ENCODE results near the gene MTFR2. TPM values are rescaled to one million over a fixed set of nuclear protein-coding genes. Genes with fewer than 3 reads are reported as not detected.
A peak's percentile ranks its signal among the peaks of the same experiment; 100 is the strongest.

MTFR2 gene
- total RNA-seq, 1 experiment from 2014 or later: 6.2 TPM

DNA sequence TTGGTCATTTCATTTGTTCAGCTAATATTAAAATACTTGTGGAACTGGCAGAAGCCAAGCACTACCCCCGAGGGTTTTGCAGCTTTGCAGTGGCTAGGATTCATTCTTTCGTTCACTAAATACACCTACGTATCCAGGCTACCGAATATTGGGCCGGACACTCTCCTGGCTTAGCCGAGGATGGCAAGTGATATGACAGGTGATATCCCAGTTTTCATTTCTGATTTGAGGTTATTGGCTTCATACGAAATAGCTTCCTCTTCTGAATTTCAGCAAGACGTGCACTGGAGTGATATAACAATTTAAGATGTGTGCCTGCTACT lies 536 bp upstream of the MTFR2 start:
- H3K4me3 ChIP-seq (ENCODE audit: low read length): peak overlapping the region; percentile 87
- ATAC-seq (peak; percentile 45), DNase-seq (no peak)
- H3K27ac ChIP-seq (ENCODE audit: low read length): peak overlapping the region; percentile 49
- peaks cover 18% of the 10 kb centered on the region for H3K79me2 ChIP-seq (ENCODE audit: low read length)
- no TSS peak for BruUV-seq (replicated peaks)
- no peaks in the 10 kb centered on the region for H3K27me3 ChIP-seq (ENCODE audit: low read length)
- CTCF ChIA-PET: interaction anchor here (0.6 to 0.7 kb wide), 3 partner anchors 20 to 798 kb away, joined by 3 read pairs; partner anchors contain the start of gene MAP3K5
- H2AFZ ChIP-seq (ENCODE audit: low read length): peak overlapping the region; percentile 76
- no peaks in the 10 kb centered on the region for H3K9me2 ChIP-seq (replicated peaks; ENCODE audit: low read length)
- H3K9ac ChIP-seq (ENCODE audit: low read length): peak overlapping the region; percentile 72
- POLR2A ChIA-PET (ENCODE audit: unreplicated experiment): interaction anchor here (0.5 kb wide), 1 partner anchor 10 kb away, joined by 4 read pairs; no protein-coding TSS in a partner anchor
- no peaks in the 10 kb centered on the region for H3K9me3 ChIP-seq (ENCODE audit: low read length)
- H3K4me1 ChIP-seq (ENCODE audit: insufficient read depth, low read length): peaks cover 16% of the 10 kb centered on the region; the same call in 1 of the 2 replicates
- intact Hi-C loops (cut with micrococcal nuclease): loop anchor here (2.0 to 10.0 kb wide), 2 partner anchors 66 to 294 kb away; no protein-coding TSS in a partner anchor
- no peaks in the 10 kb centered on the region for H4K20me1 ChIP-seq (ENCODE audit: low read length)
- peak overlapping the region; percentile 96 for H3K4me2 ChIP-seq (ENCODE audit: low read length)
- TF ChIP-seq CTCF (conservative IDR thresholded peaks at IDR 0.05; ENCODE audit: low read depth, low read length) (no peak), EZH2 (IDR thresholded peaks at IDR 0.05; ENCODE audit: low read length, unreplicated experiment) (no peak), EZH2phosphoT487 (IDR thresholded peaks at IDR 0.05; ENCODE audit: borderline replicate concordance, low read length) (no peak)
- peaks cover 13% of the 10 kb centered on the region for H3F3A ChIP-seq (ENCODE audit: low read length, unreplicated experiment)
- H3K36me3 ChIP-seq (ENCODE audit: low read depth, low read length): no peaks in the 10 kb centered on the region

DNA sequence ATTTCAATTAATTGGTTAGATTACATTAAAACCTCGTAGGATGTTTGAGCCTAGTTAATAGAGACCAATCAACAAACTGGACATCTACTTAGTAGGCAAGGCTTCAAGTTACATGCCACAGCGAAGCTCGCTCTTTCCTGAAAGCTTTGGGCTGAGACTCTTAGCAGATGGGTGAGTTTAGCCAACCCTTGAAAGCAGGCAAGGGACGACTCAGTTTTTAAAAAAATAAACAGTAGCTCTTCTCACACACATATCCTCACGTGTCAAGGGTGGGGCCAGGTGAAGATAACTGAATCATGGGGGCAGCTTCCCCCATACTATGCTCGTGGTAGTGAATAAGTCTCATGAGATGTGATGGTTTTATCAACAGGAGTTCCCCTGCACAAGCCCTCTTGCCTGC lies 775 bp downstream of the MTFR2 start:
- DNase-seq (no peak), ATAC-seq (no peak)
- H3K4me2 ChIP-seq (ENCODE audit: low read length): peak overlapping the region; percentile 86
- intact Hi-C loops (cut with micrococcal nuclease): no loop called here
- H3K27me3 ChIP-seq (ENCODE audit: low read length): no peaks in the 10 kb centered on the region
- POLR2A ChIA-PET (ENCODE audit: unreplicated experiment): interaction anchor here (0.6 to 0.7 kb wide), 2 partner anchors 39 to 270 kb away, joined by 3 to 6 read pairs; no protein-coding TSS in a partner anchor
- H3K9ac ChIP-seq (ENCODE audit: low read length): peak overlapping the region; percentile 72
- TF ChIP-seq CTCF (conservative IDR thresholded peaks at IDR 0.05; ENCODE audit: low read depth, low read length) (no peak), EZH2phosphoT487 (IDR thresholded peaks at IDR 0.05; ENCODE audit: borderline replicate concordance, low read length) (no peak), EZH2 (IDR thresholded peaks at IDR 0.05; ENCODE audit: low read length, unreplicated experiment) (no peak)
- H3K27ac ChIP-seq (ENCODE audit: low read length): 0 out of 2 replicates have a peak overlapping the region, but pooled peaks have one; percentile 14
- peak overlapping the region; percentile 87 for H3K4me3 ChIP-seq (ENCODE audit: low read length)
- peaks cover 9% of the 10 kb centered on the region for H3F3A ChIP-seq (ENCODE audit: low read length, unreplicated experiment)
- peaks cover 16% of the 10 kb centered on the region; the same call in 1 of the 2 replicates for H3K4me1 ChIP-seq (ENCODE audit: insufficient read depth, low read length)
- H2AFZ ChIP-seq (ENCODE audit: low read length): peak overlapping the region; percentile 77
- no peaks in the 10 kb centered on the region for H3K9me2 ChIP-seq (replicated peaks; ENCODE audit: low read length)
- CTCF ChIA-PET: no interaction called here
- H3K79me2 ChIP-seq (ENCODE audit: low read length): peaks cover 18% of the 10 kb centered on the region
- H3K9me3 ChIP-seq (ENCODE audit: low read length): no peaks in the 10 kb centered on the region
- no TSS peak for BruUV-seq (replicated peaks)
- H3K36me3 ChIP-seq (ENCODE audit: low read depth, low read length): 0 out of 2 replicates have a peak, but pooled peaks cover 3% of the 10 kb centered on the region
- H4K20me1 ChIP-seq (ENCODE audit: low read length): no peaks in the 10 kb centered on the region

GRCh38 chr6:136244061-136244616 lies 6.0 kb downstream of the MTFR2 start:
- POLR2A ChIA-PET (ENCODE audit: unreplicated experiment): no interaction called here
- TF ChIP-seq CTCF (conservative IDR thresholded peaks at IDR 0.05; ENCODE audit: low read depth, low read length): no peak
- no peak for TF ChIP-seq EZH2phosphoT487 (IDR thresholded peaks at IDR 0.05; ENCODE audit: borderline replicate concordance, low read length)
- TF ChIP-seq EZH2 (IDR thresholded peaks at IDR 0.05; ENCODE audit: low read length, unreplicated experiment): no peak
- H3K4me1 ChIP-seq (ENCODE audit: insufficient read depth, low read length): peaks cover 6% of the 10 kb centered on the region; the same call in 1 of the 2 replicates
- DNase-seq (no peak), ATAC-seq (no peak)
- intact Hi-C loops (cut with micrococcal nuclease): no loop called here
- H2AFZ ChIP-seq (ENCODE audit: low read length): no peak overlapping the region
- peaks cover 16% of the 10 kb centered on the region; the same call in 1 of the 2 replicates for H3K36me3 ChIP-seq (ENCODE audit: low read depth, low read length)
- H3K4me3 ChIP-seq (ENCODE audit: low read length): no peak overlapping the region
- no peaks in the 10 kb centered on the region for H3K9me2 ChIP-seq (replicated peaks; ENCODE audit: low read length)
- no peaks in the 10 kb centered on the region for H3F3A ChIP-seq (ENCODE audit: low read length, unreplicated experiment)
- H3K79me2 ChIP-seq (ENCODE audit: low read length): peaks cover 8% of the 10 kb centered on the region
- no peak overlapping the region for H3K27ac ChIP-seq (ENCODE audit: low read length)
- no peaks in the 10 kb centered on the region for H3K27me3 ChIP-seq (ENCODE audit: low read length)
- H3K9ac ChIP-seq (ENCODE audit: low read length): no peak overlapping the region
- H3K4me2 ChIP-seq (ENCODE audit: low read length): no peak overlapping the region
- H4K20me1 ChIP-seq (ENCODE audit: low read length): no peaks in the 10 kb centered on the region
- CTCF ChIA-PET: no interaction called here
- no TSS peak for BruUV-seq (replicated peaks)
- H3K9me3 ChIP-seq (ENCODE audit: low read length): no peaks in the 10 kb centered on the region

Data from PC-3 (cell line).